Measurements from ENCODE around the gene ISL1.

DNA sequence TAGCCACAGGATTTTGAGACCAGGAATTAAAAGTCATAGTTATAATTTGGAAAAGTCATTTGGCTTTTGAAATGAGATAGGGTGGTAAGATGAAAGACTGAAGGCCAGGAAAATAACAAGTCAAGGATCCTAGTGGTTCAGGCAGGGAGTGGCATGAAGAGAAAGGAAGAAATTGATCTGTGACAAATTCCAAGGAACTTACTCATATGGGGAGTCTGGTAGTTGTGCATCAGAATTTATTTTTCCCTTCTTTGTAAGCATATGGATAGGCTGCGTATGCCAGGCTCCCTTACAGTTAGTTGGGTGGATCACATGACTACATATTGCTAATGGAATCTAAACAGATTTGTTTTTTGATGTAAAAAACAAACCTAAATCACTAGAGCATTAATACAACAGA is 21.0 kb downstream of the ISL1 start:
- TF ChIP-seq CTCF (IDR thresholded peaks at IDR 0.05) (no peak), EZH2 (IDR thresholded peaks at IDR 0.05) (no peak), EZH2phosphoT487 (IDR thresholded peaks at IDR 0.05) (no peak)

All from neural progenitor cell (in vitro differentiated cells).